ENCODE measurements around the gene LMBR1.
"Not testable (repeated sequence)": the region's sequence is repeated elsewhere in the genome, so short reads cannot be mapped to it uniquely, and the experiment has no call there.

LMBR1 gene

GRCh38 chr7:156845379-156846101 lies 47.4 kb downstream of the LMBR1 start:
- ATAC-seq = no peak

DNA sequence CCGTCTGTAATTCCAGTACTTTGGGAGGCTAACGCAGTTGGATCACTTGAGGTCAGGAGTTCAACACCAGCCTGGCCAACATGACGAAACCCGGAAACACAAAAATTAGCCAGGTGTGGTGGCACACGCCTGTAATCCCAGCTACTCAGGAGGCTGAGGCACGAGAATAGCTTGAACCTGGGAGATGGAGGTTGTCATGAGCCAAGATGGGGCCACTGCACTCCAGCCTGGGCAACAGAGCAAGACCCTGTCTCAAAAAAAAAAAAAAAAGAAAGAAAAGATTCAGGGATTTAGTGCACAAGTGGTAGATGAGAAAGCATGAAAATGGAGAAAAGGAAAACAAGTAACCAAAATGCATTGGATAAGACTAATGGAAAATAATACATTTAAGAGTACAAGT lies 49.4 kb downstream of the LMBR1 start:
- ATAC-seq = not testable (repeated sequence)

DNA sequence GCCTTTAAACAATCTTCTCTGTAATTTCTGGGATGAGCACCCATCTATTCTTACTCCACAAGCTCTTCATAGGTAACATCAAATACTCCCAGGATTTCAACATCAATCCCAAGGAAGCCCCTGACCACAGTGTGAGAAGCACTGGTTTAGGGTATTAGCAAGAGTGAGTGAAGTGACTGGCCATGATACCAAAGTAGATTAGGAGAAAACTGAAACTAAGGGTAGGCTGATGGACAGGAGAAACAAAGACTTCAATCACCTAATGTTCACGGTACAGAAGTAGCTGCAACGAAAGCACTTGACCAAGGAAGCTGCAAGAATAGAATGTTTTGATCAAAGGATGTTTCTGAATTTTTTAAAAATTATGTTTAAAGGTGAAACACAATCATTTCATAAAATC lies 49.8 kb downstream of the LMBR1 start:
- no peak for ATAC-seq

GRCh38 chr7:156842740-156843140 lies 50.2 kb downstream of the LMBR1 start:
- ATAC-seq = no peak

DNA sequence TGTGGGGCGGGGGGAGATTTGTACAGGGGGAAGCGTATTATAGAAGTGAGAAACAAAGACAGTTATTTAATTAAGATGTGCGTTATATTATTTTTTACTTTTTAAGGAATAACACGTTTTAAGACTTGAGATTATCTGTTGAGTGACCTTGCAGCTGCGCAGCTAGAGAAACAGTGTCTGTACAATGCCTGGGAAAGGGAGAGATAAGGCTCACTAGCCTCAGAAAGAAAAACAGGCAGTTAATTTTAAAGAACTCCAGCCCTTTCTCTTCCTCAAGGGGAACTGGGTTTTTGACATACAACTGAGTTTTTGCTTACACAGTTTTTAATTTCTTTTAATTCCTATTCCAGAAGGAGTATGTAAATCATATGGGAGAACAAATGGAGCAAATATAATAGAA lies 50.7 kb downstream of the LMBR1 start:
- no peak for ATAC-seq

DNA sequence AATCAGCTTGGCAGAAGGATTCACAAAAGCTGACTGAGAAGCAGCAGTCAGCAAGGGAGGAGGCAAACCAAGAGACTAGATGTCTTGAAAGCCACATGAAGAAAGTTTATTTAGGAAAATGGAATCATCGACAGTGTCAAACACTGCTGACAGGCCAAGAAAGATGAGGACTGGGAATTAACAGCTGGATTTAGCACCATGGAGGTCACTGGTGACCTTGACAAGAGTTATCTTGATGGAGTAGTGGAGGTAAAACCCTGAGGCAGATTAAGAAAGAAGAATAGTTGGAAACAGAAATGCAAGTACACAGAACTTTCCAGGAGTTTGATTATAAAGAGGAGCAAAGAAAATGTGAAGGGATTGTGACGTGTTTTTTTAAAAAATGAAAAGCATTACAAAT lies 51.5 kb downstream of the LMBR1 start:
- no peak for ATAC-seq

DNA sequence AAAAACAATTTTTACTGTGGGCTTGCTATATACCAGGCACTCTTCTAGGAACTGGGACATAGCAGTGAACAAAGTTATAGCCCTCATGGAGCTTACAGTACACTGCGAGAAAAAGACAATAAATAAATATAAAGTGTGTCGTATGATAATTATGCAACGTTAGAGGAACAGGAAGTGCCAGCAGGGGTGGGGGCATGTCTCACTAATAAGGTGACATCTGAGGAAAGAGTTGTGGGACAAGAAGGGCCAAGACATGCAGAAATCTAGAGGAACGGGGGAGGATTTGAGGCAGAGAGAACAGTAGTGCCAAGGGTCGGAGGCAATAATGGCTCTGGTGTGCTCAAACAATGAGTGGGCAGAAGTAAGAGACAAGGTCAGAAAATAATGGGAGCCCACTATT lies 52.8 kb downstream of the LMBR1 start:
- no peak for ATAC-seq

GRCh38 chr7:156836443-156836842 lies 56.5 kb downstream of the LMBR1 start:
- no peak for ATAC-seq

DNA sequence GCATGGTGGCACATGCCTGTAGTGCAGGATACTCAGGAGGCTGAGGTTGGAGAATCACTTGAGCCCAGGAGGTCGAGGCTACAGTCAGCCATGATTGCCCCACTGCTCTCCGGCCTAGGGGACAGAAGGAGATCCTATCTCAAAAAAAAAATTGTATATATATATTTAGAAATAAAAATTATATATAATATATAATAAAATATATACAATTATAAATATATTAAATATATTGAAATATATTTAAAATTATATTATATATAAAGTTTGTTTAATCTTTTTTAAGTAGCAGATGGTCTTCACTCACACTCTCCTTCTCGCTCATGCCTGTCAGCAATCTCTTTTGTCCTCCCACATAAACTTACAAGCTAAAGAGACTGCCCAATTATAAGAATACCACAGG lies 58.5 kb downstream of the LMBR1 start:
- ATAC-seq = no peak

- ATAC-seq = no peak
These were observed 59.7 kb downstream of the LMBR1 start for GRCh38 chr7:156833312-156833711.

DNA sequence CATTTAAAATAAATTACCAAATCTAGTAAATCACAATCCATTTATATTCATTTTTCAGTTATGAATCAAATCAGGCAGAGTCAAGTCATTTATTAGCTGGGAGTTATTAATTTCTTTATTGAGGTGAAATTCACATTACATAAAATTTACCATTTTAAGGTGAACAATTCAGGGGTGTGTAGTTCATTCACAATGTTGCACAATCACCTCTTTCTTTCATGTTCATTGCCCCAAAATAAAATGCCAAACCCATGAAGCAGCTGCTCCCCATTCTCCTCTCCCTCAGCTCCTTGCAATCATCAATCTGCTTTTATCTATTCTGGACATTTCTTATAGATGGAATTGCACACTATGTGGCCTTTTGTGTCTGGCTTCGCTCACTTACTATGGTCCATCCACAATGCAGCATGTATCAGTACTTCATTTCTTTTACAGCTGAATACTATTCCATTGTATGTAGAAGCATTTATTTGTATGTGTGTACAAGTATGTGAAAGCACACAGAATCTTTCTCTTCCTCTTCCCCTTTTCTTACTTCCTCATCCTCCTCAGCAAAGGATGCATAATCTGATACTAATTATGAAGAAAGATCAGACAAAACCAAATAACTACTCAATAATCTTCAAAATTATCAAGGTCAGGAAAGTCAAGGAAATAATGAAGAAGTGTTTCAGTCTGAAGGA lies 60.6 kb downstream of the LMBR1 start:
- no peak for ATAC-seq

DNA sequence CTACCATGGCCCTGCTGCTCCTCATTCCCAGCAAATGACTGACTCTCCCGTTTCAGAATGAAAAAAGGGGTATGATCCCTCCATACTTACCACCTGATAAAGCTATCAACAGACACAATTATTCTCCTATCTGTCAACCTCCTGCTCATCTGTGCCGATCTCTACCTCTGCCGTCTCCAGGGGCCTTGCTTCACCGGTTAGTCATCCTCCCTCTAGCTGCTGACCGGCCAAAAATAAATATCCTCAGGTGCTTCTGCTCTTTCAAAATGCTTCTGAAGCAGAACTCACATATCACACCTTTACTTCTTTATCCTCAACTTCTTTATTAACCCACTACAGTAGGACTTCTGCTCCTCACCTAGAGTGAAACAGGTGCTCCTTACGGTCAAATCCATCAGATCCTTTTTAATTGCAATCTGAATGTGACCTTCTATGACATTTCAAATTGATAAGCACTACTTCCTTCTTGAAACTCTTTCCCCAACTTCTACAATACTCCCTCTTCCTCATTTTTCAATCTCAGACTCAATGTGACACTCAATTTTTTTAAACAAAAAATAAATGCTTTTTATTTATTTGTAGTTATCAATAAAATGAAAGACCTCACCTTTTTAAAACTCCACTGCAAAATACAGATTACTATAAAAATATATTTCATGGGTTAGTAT lies 63.2 kb downstream of the LMBR1 start:
- ATAC-seq = no peak

GRCh38 chr7:156827587-156828203 lies 65.3 kb downstream of the LMBR1 start:
- ATAC-seq = no peak

DNA sequence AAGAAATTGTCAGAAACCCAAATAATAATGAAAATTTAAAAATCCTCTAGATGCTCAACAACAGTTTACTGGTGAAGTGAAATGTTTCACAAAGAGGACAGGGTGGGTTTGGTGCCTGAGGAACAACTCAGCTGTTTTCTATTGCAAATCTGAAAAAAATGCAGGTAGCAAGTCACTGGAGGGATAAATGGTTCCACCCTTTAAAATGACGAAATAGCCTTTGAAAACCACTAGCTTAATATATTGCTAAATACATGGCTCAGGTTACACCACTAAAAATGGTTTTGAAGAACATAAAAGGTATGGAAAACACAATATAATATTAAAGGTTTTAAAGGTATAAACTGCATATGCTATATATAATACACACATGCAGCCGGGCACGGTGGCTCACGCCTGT lies 69.5 kb downstream of the LMBR1 start:
- ATAC-seq = no peak

GRCh38 chr7:156820445-156821063 lies 72.4 kb downstream of the LMBR1 start:
- no peak for ATAC-seq

- no peak for ATAC-seq
These were observed 73.2 kb downstream of the LMBR1 start for GRCh38 chr7:156819733-156820295.

- ATAC-seq = no peak
These were observed 74.8 kb downstream of the LMBR1 start for GRCh38 chr7:156818133-156818532.

GRCh38 chr7:156816943-156817572 lies 75.9 kb downstream of the LMBR1 start:
- ATAC-seq = no peak

DNA sequence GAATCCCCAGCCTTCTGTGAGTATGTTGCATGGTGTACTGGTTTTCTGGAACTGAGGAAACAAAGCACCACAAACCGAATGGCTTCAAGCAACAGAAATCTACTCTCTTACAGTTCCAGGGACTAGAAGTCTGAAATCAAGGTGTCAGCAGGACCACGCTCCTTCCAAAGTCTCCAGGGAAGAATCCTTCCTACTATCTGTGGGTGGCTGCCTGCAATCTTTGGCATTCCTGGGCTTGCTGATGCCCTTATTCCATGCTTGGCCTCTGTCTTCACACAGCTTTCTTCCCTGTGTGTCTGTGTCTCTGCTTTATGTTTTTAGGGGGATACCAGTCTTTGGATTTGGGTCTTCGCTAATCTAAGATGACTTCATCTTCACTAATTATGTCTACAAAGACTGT lies 81.3 kb downstream of the LMBR1 start:
- no peak for ATAC-seq

DNA sequence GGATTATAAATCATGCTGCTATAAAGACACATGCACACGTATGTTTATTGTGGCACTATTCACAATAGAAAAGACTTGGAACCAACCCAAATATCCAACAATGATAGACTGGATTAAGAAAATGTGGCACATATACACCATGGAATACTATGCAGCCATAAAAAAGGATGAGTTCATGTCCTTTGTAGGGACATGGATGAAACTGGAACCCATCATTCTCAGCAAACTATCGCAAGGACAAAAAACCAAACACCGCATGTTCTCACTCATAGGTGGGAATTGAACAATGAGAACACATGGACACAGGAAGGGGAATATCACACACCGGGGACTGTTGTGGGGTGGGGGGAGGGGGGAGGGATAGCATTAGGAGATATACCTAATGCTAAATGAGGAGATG lies 89.3 kb downstream of the LMBR1 start:
- ATAC-seq = not testable (repeated sequence)

- no peak for ATAC-seq
These were observed 90.8 kb downstream of the LMBR1 start for GRCh38 chr7:156802214-156802613.

GRCh38 chr7:156795415-156795814 lies 97.6 kb downstream of the LMBR1 start:
- no peak for ATAC-seq
